ENCODE results near the gene MAP4K4. TPM values are rescaled to one million over a fixed set of nuclear protein-coding genes. Genes with fewer than 3 reads are reported as not detected.
A peak's percentile ranks its signal among the peaks of the same experiment; 100 is the strongest.
"Not testable (repeated sequence)": the region's sequence is repeated elsewhere in the genome, so short reads cannot be mapped to it uniquely, and the experiment has no call there.

Gene MAP4K4
- total RNA-seq, 4 donors from 2014 or later, result 40.0 to 85.5 (median 59.5) TPM

- Histone ChIP-seq H3K9me3 (no peaks in the 10 kb centered on the region), H3K36me3 (no peaks in the 10 kb centered on the region), H3K4me1 (peaks cover 62 to 84% of the 10 kb centered on the region in 2 donors), H3K27me3 (no peaks in the 10 kb centered on the region), H3K27ac (peak overlapping the region; percentile 23 to 65 (median 46)), H3K4me3 (peak overlapping the region in 2 of 4 donors; percentile 20 to 21)
- TF ChIP-seq CTCF (IDR thresholded peaks at IDR 0.05 in 4 of 5, conservative IDR thresholded peaks at IDR 0.05 in 1 of 5) (no peak), POLR2A (IDR thresholded peaks at IDR 0.05) (no peak)
- in situ Hi-C loops (cut with MboI; ENCODE audit: low sequenced_read_pairs in 4 of 4), result no loop called here
- ATAC-seq, result peak in 1 of 2 donors; percentile 53
- intact Hi-C loops (cut with DNase I; ENCODE audit: low total_unique reads), result no loop called here
- DNase-seq, result no peak
These were observed 68.8 kb downstream of the MAP4K4 start for GRCh38 chr2:101766337-101766736.

DNA sequence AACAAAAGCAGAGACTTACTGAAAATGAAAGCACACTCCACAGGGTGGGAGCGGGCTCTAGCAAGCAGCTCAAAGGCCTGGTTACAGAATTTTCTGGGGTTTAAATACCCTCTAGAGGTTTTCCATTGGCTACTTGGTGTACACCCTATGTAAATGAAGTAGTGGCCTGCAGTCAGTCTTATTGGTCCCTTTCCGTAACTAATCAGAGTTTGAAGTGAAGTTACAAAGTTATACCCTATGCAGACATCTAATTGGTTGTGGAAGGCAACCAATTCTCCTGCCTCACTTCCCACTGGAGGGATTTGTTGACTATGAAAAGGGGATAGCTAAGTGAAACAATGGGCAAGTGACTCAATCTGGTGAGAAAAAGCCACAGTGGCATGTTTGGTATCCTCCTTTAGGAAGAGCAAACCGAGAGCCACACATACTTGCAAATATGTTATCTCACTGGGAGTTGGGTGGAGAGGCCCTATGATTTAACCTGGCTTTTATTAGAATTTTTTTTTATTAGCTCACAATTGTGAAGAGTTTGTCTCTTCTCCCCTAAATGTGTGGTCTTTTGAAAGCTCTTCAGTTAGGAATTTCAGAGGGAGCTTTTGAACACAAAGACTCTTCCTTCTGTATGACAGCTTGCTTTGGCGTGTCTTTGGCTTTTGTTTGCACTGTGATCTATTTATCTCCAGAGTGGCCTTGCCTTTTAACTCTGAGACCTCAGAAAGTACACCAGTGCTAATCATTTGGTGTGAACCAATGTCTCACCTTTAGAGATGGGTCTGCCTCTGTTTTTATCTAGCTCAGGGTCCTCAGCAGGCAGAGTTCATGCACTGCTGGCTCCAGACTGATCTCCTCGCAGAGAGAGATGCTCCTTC lies 69.6 kb downstream of the MAP4K4 start:
- Histone ChIP-seq H3K9me3 (no peaks in the 10 kb centered on the region), H3K27me3 (no peaks in the 10 kb centered on the region), H3K36me3 (no peaks in the 10 kb centered on the region), H3K4me1 (peaks cover 67 to 89% of the 10 kb centered on the region in 2 donors), H3K4me3 (peak overlapping the region in 2 of 4 donors; percentile 20 to 21), H3K27ac (peak overlapping the region; percentile 23 to 65 (median 46))
- ATAC-seq, result no peak
- TF ChIP-seq CTCF (IDR thresholded peaks at IDR 0.05 in 4 of 5, conservative IDR thresholded peaks at IDR 0.05 in 1 of 5), result no peak
- DNase-seq, result no peak
- in situ Hi-C loops (cut with MboI; ENCODE audit: low sequenced_read_pairs in 4 of 4), result no loop called here
- intact Hi-C loops (cut with DNase I; ENCODE audit: low total_unique reads), result no loop called here

GRCh38 chr2:101768556-101769220 lies 71.2 kb downstream of the MAP4K4 start:
- no peak for TF ChIP-seq POLR2A (IDR thresholded peaks at IDR 0.05)
- TF ChIP-seq CTCF (IDR thresholded peaks at IDR 0.05 in 4 of 5, conservative IDR thresholded peaks at IDR 0.05 in 1 of 5), result no peak
- ATAC-seq (no peak), DNase-seq (no peak)
- Histone ChIP-seq H3K9me3 (no peaks in the 10 kb centered on the region), H3K27me3 (no peaks in the 10 kb centered on the region), H3K4me3 (no peak overlapping the region), H3K27ac (peak overlapping the region in 1 of 4 donors; percentile 10), H3K36me3 (no peaks in the 10 kb centered on the region), H3K4me1 (peaks cover 52 to 74% of the 10 kb centered on the region in 2 donors)
- in situ Hi-C loops (cut with MboI; ENCODE audit: low sequenced_read_pairs in 4 of 4) (no loop called here), intact Hi-C loops (cut with DNase I; ENCODE audit: low total_unique reads) (no loop called here)

- ATAC-seq; H3K4me3 ChIP-seq; H3K27me3 ChIP-seq; H3K36me3 ChIP-seq; H3K27ac ChIP-seq; in situ Hi-C loops (cut with MboI; ENCODE audit: low sequenced_read_pairs in 4 of 4); H3K9me3 ChIP-seq; DNase-seq: not testable (repeated sequence)
- H3K4me1 ChIP-seq, result peaks cover 46 to 68% of the 10 kb centered on the region in 2 donors
- intact Hi-C loops (cut with DNase I; ENCODE audit: low total_unique reads), result loop anchor here (5.0 kb wide), 2 partner anchors 38 to 63 kb away; no protein-coding TSS in a partner anchor
These were observed 72.2 kb downstream of the MAP4K4 start for GRCh38 chr2:101769726-101770125.

GRCh38 chr2:101770726-101771125 lies 73.2 kb downstream of the MAP4K4 start:
- intact Hi-C loops (cut with DNase I; ENCODE audit: low total_unique reads), result loop anchor here (5.0 kb wide), 2 partner anchors 37 to 62 kb away; no protein-coding TSS in a partner anchor
- H3K27ac ChIP-seq, result no peak overlapping the region

More at GRCh38 chr2:101770726-101771125, 73.2 kb downstream of the MAP4K4 start:
- in situ Hi-C loops (cut with MboI; ENCODE audit: low sequenced_read_pairs in 4 of 4), result no loop called here
- TF ChIP-seq POLR2A (IDR thresholded peaks at IDR 0.05) (no peak), CTCF (IDR thresholded peaks at IDR 0.05 in 4 of 5, conservative IDR thresholded peaks at IDR 0.05 in 1 of 5) (peak in 3 of 5 experiments; percentile 23 to 39 (median 34))
- no peaks in the 10 kb centered on the region for H3K36me3 ChIP-seq
- DNase-seq (no peak), ATAC-seq (peak in 1 of 2 donors; percentile 60)
- no peaks in the 10 kb centered on the region for H3K9me3 ChIP-seq
- peaks cover 46 to 61% of the 10 kb centered on the region in 2 donors for H3K4me1 ChIP-seq
- no peak overlapping the region for H3K4me3 ChIP-seq
- H3K27me3 ChIP-seq, result no peaks in the 10 kb centered on the region
